AG09309 (cell line): ENCODE data around the gene TMUB1.

Experiments
- DNase-seq: peaks from one replicate; pipeline ENCODE4 v3.0.0-alpha.2; 2010; ENCODE audit warnings: low read depth
- H3K4me3 ChIP-seq: 2 replicates; pipeline ENCODE4 v1.5.1; 2011; ENCODE audit warnings: mild to moderate bottlenecking, low read depth, low read length, moderate library complexity; ENCODE audit not compliant: control insufficient read depth
- CTCF ChIP-seq: IDR thresholded peaks from 2 replicates; pipeline ENCODE4 v1.5.1; 2011; ENCODE audit warnings: mild to moderate bottlenecking, low read depth, low read length, inconsistent platforms; ENCODE audit not compliant: insufficient read depth, control insufficient read depth; ENCODE audit errors: missing control alignments

TMUB1 gene

DNA sequence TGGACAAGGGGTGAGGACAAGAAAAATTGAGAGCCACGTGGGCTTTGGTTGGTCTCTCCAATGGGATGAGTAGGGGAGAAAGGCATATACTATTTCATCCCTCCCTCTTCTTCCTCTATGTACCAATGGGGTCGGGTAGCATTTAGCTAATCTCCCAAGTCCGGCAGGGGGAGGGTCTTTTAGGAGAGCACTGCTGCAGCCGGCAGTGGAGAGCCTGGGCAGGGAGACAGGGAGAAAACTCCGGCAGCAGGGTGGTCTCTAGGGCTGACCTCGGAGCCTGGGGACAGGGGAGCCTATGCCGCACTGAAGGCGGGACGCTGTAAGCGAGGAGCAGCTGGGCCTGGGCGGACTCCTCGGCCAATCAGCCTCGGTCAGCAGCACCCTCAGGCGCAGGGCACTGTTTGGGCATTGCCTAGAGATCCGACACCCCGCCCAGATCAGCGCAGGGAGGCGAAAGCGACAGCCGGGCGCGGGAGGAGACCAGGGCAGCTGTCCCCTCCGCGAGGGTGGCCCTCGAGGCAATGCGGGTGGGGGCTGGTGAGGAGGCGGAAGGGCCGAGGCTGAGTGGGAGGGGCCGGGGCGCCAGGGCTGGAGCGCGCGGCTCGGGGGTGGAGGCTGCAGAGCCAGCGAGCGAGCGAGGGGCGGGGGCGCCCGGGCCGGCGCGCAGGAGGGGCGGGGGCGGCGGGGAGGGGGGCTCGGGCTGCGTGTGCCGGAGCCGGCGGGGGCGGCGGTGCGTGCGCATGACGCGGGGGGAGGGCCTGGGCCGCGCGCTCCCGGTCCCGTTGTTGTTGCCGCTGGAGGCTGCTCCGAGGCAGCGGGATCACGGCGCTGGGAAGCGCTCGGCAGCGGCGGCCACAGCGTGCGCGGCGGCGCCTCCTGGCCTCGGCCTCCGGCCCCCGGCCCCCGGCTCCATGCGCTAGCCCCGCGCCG lies 2.7 kb upstream of the TMUB1 start, which contains the start of gene AGAP3:
Gene AGAP3 (plus strand): TSS at position 785 of the 930 bp plus-strand sequence. CDS start 267 bp downstream, outside the sequence.
- DNase-seq = no peak
- no peak for TF ChIP-seq CTCF
- H3K4me3 ChIP-seq = peak within 1 kb of the TSS; percentile 91

DNA sequence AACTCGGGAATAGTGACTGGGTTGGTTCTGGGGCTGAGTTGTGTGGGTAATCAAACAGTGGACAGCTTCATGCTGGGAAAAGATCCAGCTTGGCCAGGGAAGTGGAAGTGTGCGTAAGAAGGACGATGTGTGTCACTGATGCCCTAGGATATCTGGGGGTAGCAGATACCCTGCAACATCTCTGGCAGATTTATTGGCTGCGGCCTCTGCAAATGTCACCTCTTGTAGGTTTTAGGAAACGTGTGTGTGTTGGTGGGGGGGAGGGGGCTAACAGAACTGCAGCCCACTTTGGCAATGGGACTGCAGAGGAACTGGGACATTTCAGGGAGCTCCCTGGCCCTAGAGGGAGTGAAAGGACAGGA lies 2.0 kb upstream of the TMUB1 start:
- no peak for DNase-seq
- no peak for TF ChIP-seq CTCF
- H3K4me3 ChIP-seq = no peak overlapping the region; the same call in 1 of the 2 replicates

DNA sequence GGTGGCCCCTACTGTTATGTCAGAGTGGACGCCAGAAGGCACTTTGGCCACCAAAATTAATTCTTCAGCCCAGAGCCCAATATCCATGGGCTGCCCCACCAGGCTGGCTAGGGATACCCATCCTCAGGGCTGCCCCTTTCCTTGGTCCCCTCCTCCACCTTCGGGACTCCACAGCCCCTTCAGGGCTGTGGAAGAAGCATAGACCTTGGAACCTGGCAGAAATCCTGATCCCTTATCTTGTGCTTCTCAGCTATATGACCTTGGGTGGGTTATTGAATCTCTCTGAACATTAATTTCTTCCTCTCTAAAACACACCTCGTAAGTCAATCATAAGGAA lies 499 bp upstream of the TMUB1 start:
- TF ChIP-seq CTCF = no peak
- peak overlapping the region; percentile 88 for H3K4me3 ChIP-seq
- DNase-seq = no peak

GRCh38 chr7:151082141-151083070 lies 887 bp downstream of the TMUB1 start:
- no peak for TF ChIP-seq CTCF
- H3K4me3 ChIP-seq = peak overlapping the region; percentile 88
- DNase-seq = no peak

DNA sequence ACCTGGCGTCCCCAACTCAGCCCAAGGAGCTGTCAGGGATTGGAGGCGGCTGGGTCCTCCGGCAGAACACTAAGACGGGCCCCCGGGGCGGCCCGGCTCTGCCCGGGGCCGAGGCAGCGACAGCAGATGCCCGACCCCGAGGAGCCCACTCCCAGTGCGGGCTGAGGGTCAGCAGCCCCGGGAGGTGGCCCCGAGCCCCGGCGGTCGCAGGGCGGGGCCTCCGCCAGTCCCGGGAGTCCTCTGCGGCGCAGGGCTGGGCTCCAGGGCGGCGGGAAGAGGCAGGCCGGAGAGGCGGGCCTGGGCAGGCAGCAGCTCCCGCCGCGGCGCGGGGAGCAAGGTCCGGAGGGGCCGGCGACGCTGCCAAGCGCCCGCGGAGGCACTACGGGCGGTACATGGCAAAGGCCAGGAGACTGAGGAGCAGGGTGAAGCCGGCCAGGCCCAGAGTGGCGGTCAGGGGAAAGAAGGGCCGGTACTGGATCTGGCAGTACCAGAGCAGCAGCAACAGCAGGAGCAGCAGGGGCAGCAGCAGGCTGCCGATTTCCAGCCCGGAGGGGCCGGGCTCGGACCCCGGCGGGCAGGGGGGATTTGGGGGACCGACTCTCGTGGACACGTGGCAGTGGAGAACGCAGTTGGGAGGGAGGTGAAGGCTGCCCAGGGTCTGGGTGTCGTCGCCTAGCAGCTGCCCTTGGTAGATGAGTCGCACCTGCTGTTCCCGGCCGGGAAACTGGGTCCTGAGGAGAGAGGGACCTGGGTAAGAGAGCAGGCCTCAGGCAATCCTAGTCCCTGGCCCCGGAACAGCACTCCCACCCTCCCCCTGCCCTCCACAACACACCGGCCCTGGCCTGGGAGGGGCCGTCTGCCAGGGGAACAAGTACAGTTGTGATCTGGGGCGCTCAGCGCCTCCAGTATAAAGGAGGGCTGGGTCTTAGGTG lies 1.9 kb downstream of the TMUB1 start:
- H3K4me3 ChIP-seq = peak overlapping the region; percentile 88
- no peak for DNase-seq
- no peak for TF ChIP-seq CTCF
